Glomerular visceral epithelial cell (primary cell): ENCODE data around the gene RNGTT.

ENCODE experiments used
- DNase-seq: peaks from one replicate; pipeline ENCODE4 v3.0.0-alpha.2; 2016; ENCODE audit errors: extremely low spot score

Gene RNGTT

GRCh38 chr6:88662163-88662580 is 301.2 kb downstream of the RNGTT start:
- peak; percentile 91 for DNase-seq

GRCh38 chr6:88661136-88661535 is 302.3 kb downstream of the RNGTT start:
- no peak for DNase-seq

GRCh38 chr6:88655586-88655985 is 307.8 kb downstream of the RNGTT start:
- DNase-seq = no peak

GRCh38 chr6:88653936-88654335 is 309.5 kb downstream of the RNGTT start:
- DNase-seq = no peak

- DNase-seq = no peak
Measured at GRCh38 chr6:88651400-88651799, 312.0 kb downstream of the RNGTT start.

- no peak for DNase-seq
Measured at GRCh38 chr6:88650979-88651378, 312.4 kb downstream of the RNGTT start.

GRCh38 chr6:88650029-88650619 is 313.3 kb downstream of the RNGTT start:
- no peak for DNase-seq

GRCh38 chr6:88641178-88641903 is 322.1 kb downstream of the RNGTT start:
- DNase-seq = no peak

GRCh38 chr6:88637761-88638545 is 325.5 kb downstream of the RNGTT start:
- DNase-seq = no peak

GRCh38 chr6:88636871-88637270 is 326.5 kb downstream of the RNGTT start:
- DNase-seq = no peak

GRCh38 chr6:88633782-88634181 is 329.6 kb downstream of the RNGTT start:
- DNase-seq = no peak

- no peak for DNase-seq
Measured at GRCh38 chr6:88631830-88632229, 331.6 kb downstream of the RNGTT start.

GRCh38 chr6:88629838-88630494 is 333.5 kb downstream of the RNGTT start:
- no peak for DNase-seq

- no peak for DNase-seq
Measured at GRCh38 chr6:88626460-88626859, 337.0 kb downstream of the RNGTT start.

GRCh38 chr6:88623531-88623930 is 339.9 kb downstream of the RNGTT start:
- DNase-seq = no peak

- DNase-seq = no peak
Measured at GRCh38 chr6:88619951-88620350, 343.5 kb downstream of the RNGTT start.

GRCh38 chr6:88616380-88616779 is 347.0 kb downstream of the RNGTT start:
- DNase-seq = no peak

- DNase-seq = no peak
Measured at GRCh38 chr6:88614316-88614877, 349.0 kb downstream of the RNGTT start.

GRCh38 chr6:88612631-88613030 is 350.8 kb downstream of the RNGTT start:
- DNase-seq = no peak

GRCh38 chr6:88611721-88612120 is 351.7 kb downstream of the RNGTT start:
- DNase-seq = no peak

- no peak for DNase-seq
Measured at GRCh38 chr6:88609983-88610382, 353.4 kb downstream of the RNGTT start.

GRCh38 chr6:88605271-88605670 is 358.1 kb downstream of the RNGTT start:
- DNase-seq = no peak
